GM19328 (cell line): ENCODE results near the gene MYL6.
A peak's percentile ranks its signal among the peaks of the same experiment; 100 is the strongest.
"Not testable (repeated sequence)": the region's sequence is repeated elsewhere in the genome, so short reads cannot be mapped to it uniquely, and the experiment has no call there.

Experiments used
- ATAC-seq: cut with Tn5 transposase; IDR thresholded peaks from one replicate; pipeline ENCODE4 v1.9.1; 2021; ENCODE audit warnings: mild to moderate bottlenecking, moderate library complexity; ENCODE audit not compliant: unreplicated experiment

The MYL6 gene

GRCh38 chr12:56158029-56158925 is at the start of gene MYL6:
MYL6 (plus strand) TSS chr12:56158359; CDS start chr12:56158402, 43 bp downstream.
- peak; percentile 81 for ATAC-seq

DNA sequence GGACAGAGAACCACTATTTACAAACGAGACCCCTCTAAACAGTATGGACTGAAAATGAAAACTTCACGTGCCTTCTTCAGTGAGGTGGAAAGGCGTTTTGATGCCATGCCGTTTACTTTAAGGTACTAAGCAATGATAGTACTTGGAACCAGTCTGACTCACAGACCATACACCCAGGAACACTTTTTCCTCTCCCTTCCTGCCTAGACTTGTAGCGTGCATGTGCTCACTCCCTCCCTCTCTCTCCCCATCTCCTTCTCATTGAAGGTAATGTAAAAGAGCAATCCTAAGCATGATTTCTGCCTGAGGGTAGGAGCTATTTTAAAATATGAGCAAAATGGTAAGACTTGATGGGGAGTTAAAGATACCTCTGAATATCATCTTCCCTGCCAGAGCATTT is 47.6 kb upstream of the MYL6 start:
- no peak for ATAC-seq

DNA sequence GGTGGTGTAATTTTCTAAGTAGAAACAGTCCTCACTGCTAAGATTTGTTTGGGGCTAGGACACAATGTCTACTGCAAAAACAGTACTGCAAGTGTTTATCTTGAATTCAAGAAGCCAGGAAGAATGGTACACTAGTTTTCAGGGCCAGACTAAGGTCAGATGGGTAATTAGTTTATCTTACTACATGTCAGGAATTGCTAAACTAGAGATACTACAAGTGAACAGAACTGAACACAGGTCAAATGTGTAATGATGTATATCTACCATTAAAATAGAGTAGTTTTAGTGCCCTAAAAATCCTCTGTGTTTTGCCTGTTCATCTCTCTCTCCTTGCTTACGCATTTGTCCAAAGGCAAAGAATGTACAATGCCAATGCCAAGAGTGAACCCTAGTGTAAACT is 44.1 kb upstream of the MYL6 start:
- ATAC-seq, result no peak

GRCh38 chr12:56115329-56115728 is 42.8 kb upstream of the MYL6 start:
- ATAC-seq, result no peak

- ATAC-seq, result peak; percentile 42
Measured at GRCh38 chr12:56116267-56117081, 41.7 kb upstream of the MYL6 start, which contains the start of gene RPL41. RPL41 (plus strand) TSS chr12:56116633.

GRCh38 chr12:56117082-56117706 is 41.0 kb upstream of the MYL6 start:
- ATAC-seq, result not testable (repeated sequence)

DNA sequence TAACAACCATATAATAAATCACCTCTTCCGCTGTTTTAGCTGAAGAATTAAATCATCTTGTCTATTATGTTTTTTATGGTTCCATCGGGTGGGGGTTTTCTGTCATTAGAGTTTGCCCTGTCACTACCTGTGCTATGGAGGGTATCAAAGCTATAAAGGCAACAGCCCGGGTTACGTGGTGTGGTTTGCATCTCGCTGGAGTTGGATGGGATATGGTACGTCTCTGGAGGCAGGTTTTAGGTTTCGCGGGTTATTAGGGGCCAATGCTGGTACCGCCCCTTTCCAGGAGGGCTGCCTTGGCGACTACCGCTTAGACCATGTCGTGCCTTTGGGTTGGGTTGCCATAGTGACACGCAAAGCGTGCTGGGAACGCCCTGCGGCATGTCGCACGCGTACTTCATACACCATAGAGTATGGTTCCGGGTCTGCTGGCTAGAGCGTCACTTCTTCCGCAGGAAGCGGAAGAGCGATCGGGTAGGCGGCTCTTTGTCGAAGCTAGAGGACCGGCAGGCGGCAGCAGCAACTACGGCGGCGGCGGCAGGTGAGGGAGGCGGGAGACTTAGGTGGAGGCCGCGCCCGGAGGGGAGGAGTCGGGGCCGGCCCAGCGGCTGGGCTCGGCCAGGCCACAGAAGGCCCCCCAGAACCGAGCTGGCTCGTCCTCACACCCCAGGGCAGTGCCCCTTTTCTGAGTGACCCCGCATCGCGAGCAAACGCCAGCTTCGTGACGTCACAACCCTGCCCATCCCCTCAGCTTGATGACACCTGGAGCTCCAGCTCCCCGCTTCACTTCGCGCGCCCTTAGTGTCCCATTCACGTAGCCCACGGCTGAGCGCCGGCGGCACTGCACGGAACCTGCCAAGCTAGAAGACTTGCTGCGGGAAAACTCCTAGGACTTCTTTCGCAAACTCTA is 40.1 kb upstream of the MYL6 start, which contains the start of gene ZC3H10:
ZC3H10 (plus strand) TSS at position 489 of the 910 bp plus-strand sequence. CDS start 2,297 bp downstream, outside the sequence.
- peak; percentile 78 for ATAC-seq

DNA sequence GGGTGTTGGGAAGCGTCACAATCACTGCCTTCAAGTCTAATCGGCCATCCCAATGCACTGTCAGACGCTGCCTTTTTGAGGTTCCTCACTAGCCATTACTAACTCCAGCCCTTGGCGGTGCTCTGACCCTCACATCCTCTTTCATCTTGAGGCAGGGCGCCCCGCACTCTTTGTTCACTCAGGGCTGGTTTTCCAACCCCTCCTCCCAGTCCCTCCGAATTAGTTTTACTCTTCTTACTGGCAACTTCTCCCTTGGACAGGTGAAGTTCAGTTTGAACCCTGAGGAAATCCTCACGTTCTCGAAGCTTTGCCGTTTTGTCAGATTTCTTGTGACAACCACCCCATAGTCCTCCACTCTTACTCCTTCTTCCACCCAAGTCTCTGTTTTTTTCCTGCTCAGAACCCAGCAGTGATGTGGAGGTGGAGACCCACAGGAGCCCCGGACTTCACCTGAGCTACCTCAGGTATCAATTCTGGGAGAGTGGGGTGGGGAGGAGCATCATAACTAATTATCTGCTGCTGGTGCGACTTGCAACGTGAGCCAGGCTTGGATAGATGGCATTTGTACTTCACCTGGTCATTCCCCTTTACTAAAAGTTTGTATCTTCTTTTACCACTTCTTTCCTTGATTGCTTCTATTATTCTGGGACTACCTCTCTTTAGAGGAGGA is 39.3 kb upstream of the MYL6 start:
- peak; percentile 1 for ATAC-seq

- ATAC-seq, result no peak
Measured at GRCh38 chr12:56119361-56119796, 38.8 kb upstream of the MYL6 start.

GRCh38 chr12:56120158-56120846 is 37.9 kb upstream of the MYL6 start:
- ATAC-seq, result no peak

GRCh38 chr12:56121204-56121870 is 36.8 kb upstream of the MYL6 start:
- ATAC-seq, result no peak

DNA sequence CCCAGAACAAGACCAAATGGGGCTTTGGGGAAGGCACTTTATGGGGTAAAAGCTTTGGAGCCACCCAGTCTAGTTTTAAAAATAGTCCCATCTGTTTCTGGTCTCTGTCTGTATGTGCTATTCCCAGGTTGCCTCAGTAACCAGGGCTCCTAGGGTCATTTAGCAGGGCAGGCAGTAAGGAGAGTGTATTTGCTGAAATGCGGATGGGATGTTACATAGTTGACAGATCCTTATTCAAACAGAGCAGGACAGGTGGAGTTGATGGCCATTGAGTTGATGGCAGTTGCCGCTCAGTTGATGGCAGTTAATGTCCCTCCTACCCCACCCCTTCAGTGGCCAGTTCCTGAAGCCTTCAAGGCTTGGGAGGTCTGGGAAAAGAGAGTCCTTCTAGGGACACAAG is 35.5 kb upstream of the MYL6 start:
- no peak for ATAC-seq

DNA sequence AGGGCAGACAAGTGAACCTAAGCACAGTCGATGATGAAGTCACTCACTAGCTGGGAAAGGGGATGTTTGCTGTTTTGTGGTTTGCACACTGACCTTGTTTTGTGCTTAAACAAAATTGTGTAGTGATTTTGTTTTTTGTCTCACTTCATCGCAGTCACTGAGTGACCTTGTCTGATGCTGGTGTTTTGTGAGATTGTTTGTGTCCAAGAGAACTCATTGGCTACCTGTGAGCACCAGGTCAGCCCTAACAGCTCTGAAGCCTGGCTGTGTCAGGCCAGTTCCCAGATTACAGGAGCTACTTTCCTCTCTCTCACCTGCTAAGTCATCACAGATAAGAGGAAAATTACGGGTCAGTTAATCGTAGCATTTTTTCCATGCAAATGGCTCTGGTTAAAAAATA is 34.0 kb upstream of the MYL6 start:
- ATAC-seq, result no peak

GRCh38 chr12:56126732-56127239 is 31.4 kb upstream of the MYL6 start:
- no peak for ATAC-seq

DNA sequence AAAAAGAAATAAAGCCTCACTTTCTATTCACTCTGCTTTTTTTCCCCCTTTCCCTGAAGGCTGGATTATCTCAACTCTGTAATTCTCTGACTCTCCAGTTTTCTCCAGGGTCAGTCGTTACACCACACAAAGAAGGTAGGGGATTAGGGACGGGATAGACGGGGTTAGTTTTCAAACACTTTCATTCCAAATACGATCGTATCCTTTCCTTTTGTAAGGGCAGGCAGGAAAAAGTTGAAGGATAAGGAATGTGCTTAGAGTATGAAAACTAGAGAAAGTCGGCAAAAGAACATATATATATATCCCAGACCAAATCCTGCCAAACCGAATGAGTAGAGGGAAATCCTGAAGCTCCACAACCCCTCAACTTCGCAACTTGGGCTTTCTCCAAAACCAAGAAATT is 30.7 kb upstream of the MYL6 start:
- ATAC-seq, result no peak

DNA sequence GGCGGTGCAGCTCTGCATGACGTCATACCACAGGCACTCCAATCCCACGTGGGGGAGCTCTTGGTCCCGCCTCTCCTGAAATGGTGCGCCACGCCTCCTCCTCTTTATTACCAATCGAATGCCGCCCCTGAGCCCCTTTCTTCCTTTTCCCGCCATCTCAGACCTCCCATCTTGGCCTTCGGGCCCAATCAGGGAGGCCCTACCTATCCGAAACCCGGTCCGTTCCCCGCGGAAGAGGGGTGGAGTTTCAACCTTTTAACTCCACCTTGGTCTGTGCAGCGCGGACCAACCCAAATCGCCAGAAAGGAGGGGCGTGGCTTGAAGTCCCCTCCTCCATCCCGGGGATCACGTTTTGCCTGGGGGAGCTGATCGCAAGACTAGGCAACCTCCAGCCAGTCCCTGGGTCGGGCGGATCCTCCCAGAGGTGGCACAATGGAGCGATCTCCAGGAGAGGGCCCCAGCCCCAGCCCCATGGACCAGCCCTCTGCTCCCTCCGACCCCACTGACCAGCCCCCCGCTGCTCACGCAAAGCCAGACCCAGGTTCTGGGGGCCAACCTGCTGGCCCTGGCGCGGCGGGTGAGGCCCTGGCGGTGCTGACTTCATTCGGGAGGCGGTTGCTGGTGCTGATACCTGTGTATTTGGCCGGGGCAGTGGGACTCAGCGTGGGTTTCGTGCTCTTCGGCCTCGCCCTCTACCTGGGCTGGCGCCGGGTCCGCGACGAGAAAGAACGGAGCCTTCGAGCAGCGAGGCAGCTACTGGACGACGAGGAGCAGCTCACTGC is 30.1 kb upstream of the MYL6 start, which contains the start of gene ESYT1:
ESYT1 (plus strand) TSS at position 380 of the 782 bp plus-strand sequence; CDS start at position 433, 53 bp downstream.
- ATAC-seq, result peak; percentile 92

DNA sequence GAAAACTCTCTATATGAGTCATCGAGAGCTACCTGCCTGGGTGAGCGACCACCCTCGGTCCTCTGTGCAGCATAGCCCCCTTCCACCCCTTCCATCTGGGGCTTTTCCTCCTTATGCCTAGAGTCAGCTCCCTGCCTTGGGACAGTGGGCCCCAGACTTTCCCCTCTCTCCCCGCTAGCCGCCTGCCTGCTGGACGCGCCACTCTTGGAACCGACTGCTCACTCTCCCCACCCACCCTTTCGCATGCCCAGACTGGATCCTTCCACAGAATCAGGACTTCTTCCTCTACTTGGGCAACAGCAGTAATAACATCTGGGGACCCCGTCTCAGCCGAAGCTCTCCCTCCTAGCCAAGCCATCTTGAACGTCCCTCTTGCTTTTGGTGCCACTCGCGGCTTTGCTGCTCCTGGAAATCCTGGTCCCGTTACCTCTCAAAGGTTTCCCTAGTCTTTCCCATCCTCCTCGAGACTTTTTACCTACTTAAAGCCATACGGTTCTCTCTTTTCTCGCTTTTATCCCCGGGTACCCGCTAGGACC is 29.4 kb upstream of the MYL6 start:
- ATAC-seq, result no peak
